CD4-positive, alpha-beta T cell (primary cell): ENCODE results near the gene ECHDC3. TPM values are rescaled to one million over a fixed set of nuclear protein-coding genes. Genes with fewer than 3 reads are reported as not detected.
"Not testable (repeated sequence)": the region's sequence is repeated elsewhere in the genome, so short reads cannot be mapped to it uniquely, and the experiment has no call there.

Experiments used
- ATAC-seq: fragments of 200-7000 bp; cut with Tn5 transposase; one replicate; pipeline ENCODE4 v1.10.0; 2022; ENCODE audit warnings: mild to moderate bottlenecking; ENCODE audit not compliant: poor library complexity
- CTCF ChIA-PET: fragments of 350-600 bp; sonication (Branson Sonifier 250); formaldehyde crosslinking; loops from one replicate; lab custom pipeline; 2021; ENCODE audit warnings: antibody characterized with exemption, inconsistent platforms; lab: Charles Lee
- POLR2A ChIA-PET: fragments of 350-600 bp; sonication (Branson Sonifier 250); formaldehyde crosslinking; loops from one replicate; lab custom pipeline; 2021; ENCODE audit warnings: antibody characterized with exemption, inconsistent platforms; lab: Charles Lee
- DNase-seq, 14 experiments: peaks; one replicate each; pipeline ENCODE4 v3.0.0-alpha.2; 2013 to 2020; ENCODE audit warnings: mixed read lengths in 2 of 14
- H3K27ac ChIP-seq, 2 donors: one replicate each; pipeline versions ENCODE4 v1.5.1 to v1.7.0; 2013; ENCODE audit warnings: low read length in 2 of 2, low read depth in 1 of 2, mild to moderate bottlenecking in 1 of 2
- H3K27me3 ChIP-seq, 2 experiments: 1 replicate in 1 of 2; 2 replicates in 1 of 2; pipeline versions ENCODE4 v1.6.1 to v1.7.0; 2013; ENCODE audit warnings: low read length in 2 of 2, control low read depth in 1 of 2, mild to moderate bottlenecking in 1 of 2, moderate library complexity in 1 of 2; ENCODE audit not compliant: insufficient read depth in 2 of 2, control insufficient read depth in 1 of 2
- H3K36me3 ChIP-seq: one replicate; pipeline ENCODE4 v1.6.1; 2013; ENCODE audit warnings: low read length, control low read depth; ENCODE audit not compliant: insufficient read depth
- H3K4me1 ChIP-seq: one replicate; pipeline ENCODE4 v1.6.1; 2013; ENCODE audit warnings: low read length, control low read depth; ENCODE audit not compliant: insufficient read depth
- H3K4me3 ChIP-seq: one replicate; pipeline ENCODE4 v1.5.1; 2013; ENCODE audit warnings: mild to moderate bottlenecking, low read length, moderate library complexity
- H3K9me3 ChIP-seq, 2 experiments: 1 replicate in 1 of 2; 2 replicates in 1 of 2; pipeline versions ENCODE4 v1.6.1 to v1.7.0; 2013; ENCODE audit warnings: low read length in 2 of 2, mild to moderate bottlenecking in 2 of 2, control low read depth in 1 of 2, moderate library complexity in 1 of 2; ENCODE audit not compliant: control insufficient read depth in 1 of 2, insufficient read depth in 1 of 2
- H3K27ac Mint-ChIP-seq: one replicate; pipeline ENCODE4 v1.8.0; 2020; ENCODE audit warnings: mixed read lengths
- H3K27me3 Mint-ChIP-seq: one replicate; pipeline ENCODE4 v1.8.0; 2021; ENCODE audit warnings: mixed read lengths
- H3K36me3 Mint-ChIP-seq: one replicate; pipeline ENCODE4 v1.8.0; 2021; ENCODE audit warnings: low read depth, mixed read lengths
- H3K4me1 Mint-ChIP-seq: one replicate; pipeline ENCODE4 v1.8.0; 2021; ENCODE audit warnings: low read depth, mixed read lengths
- H3K4me3 Mint-ChIP-seq: one replicate; pipeline ENCODE4 v1.8.0; 2020; ENCODE audit warnings: mild to moderate bottlenecking, mixed read lengths
- H3K9me3 Mint-ChIP-seq: one replicate; pipeline ENCODE4 v1.8.0; 2020; ENCODE audit warnings: mixed read lengths
- CTCF ChIP-seq: fragments of 200-600 bp; IDR thresholded peaks from one replicate; pipeline ENCODE4 v1.8.0; 2022; ENCODE audit warnings: antibody characterized with exemption, mild to moderate bottlenecking
- intact Hi-C, 2 experiments: fragments of 100-400 bp; cut with DNase I in 1 of 2; cut with micrococcal nuclease in 1 of 2; formaldehyde crosslinking; loops; one replicate each; pipeline versions ENCODE4 v1.15.1 to v1.9.0; 2023 to 2025; cut with DNase I, micrococcal nuclease
- total RNA-seq, 174 experiments: library from RNA in 2 of 174; stranded (reverse) in 2 of 174; gene quantifications; one replicate each; pipeline ENCODE4 v1.2.3 and lab custom pipeline; 2021 to 2026

The ECHDC3 gene
- total RNA-seq, 2 experiments from 2014 or later, result 1.5 to 1.6 TPM

- Mint-ChIP-seq H3K4me3 (no peak overlapping the region), H3K36me3 (no peaks in the 10 kb centered on the region), H3K27ac (no peak overlapping the region), H3K27me3 (no peaks in the 10 kb centered on the region), H3K4me1 (peaks cover 6% of the 10 kb centered on the region), H3K9me3 (no peaks in the 10 kb centered on the region)
- Histone ChIP-seq H3K27me3 (no peaks in the 10 kb centered on the region), H3K4me3 (no peak overlapping the region), H3K36me3 (no peaks in the 10 kb centered on the region), H3K4me1 (no peaks in the 10 kb centered on the region), H3K9me3 (peaks cover 6 to 14% of the 10 kb centered on the region in 2 experiments), H3K27ac (no peak overlapping the region)
- ChIA-PET POLR2A (interaction anchor here (1.6 kb wide), 1 partner anchor 43 kb away, joined by 7 read pairs; no protein-coding TSS in a partner anchor), CTCF (no interaction called here)
- DNase-seq (no peak), ATAC-seq (no peak)
- TF ChIP-seq CTCF, result no peak
- intact Hi-C loops, result loop anchor here (5.0 to 10.0 kb wide), 2 partner anchors 41 to 114 kb away; partner anchors contain the start of gene USP6NL (in 1 of the 2)
Measured at GRCh38 chr10:11728353-11728752, 13.8 kb upstream of the ECHDC3 start.

GRCh38 chr10:11729790-11730315 is 12.3 kb upstream of the ECHDC3 start:
- no peaks in the 10 kb centered on the region for H3K36me3 ChIP-seq
- no peak for TF ChIP-seq CTCF
- H3K36me3 Mint-ChIP-seq, result no peaks in the 10 kb centered on the region
- H3K27ac Mint-ChIP-seq, result no peak overlapping the region
- H3K27me3 ChIP-seq, result no peaks in the 10 kb centered on the region
- H3K27ac ChIP-seq, result no peak overlapping the region
- no peak overlapping the region for H3K4me3 ChIP-seq
- POLR2A ChIA-PET, result no interaction called here
- no peaks in the 10 kb centered on the region for H3K4me1 ChIP-seq
- intact Hi-C loops, result loop anchor here (5.0 to 10.0 kb wide), 2 partner anchors 43 to 115 kb away; partner anchors contain the start of gene USP6NL (in 1 of the 2)
- H3K4me1 Mint-ChIP-seq, result peaks cover 6% of the 10 kb centered on the region
- H3K4me3 Mint-ChIP-seq, result no peak overlapping the region
- CTCF ChIA-PET, result no interaction called here
- ATAC-seq, result no peak
- H3K9me3 ChIP-seq, result peaks cover 6 to 14% of the 10 kb centered on the region in 2 experiments
- DNase-seq, result no peak
- no peaks in the 10 kb centered on the region for H3K27me3 Mint-ChIP-seq
- H3K9me3 Mint-ChIP-seq, result no peaks in the 10 kb centered on the region

GRCh38 chr10:11730779-11731178 is 11.4 kb upstream of the ECHDC3 start:
- DNase-seq (no peak), ATAC-seq (no peak)
- Mint-ChIP-seq H3K27me3 (no peaks in the 10 kb centered on the region), H3K36me3 (no peaks in the 10 kb centered on the region), H3K27ac (no peak overlapping the region), H3K9me3 (no peaks in the 10 kb centered on the region), H3K4me3 (no peak overlapping the region), H3K4me1 (no peaks in the 10 kb centered on the region)
- CTCF ChIA-PET, result interaction anchor here (1.1 kb wide), 1 partner anchor 9 kb away, joined by 3 read pairs; no protein-coding TSS in a partner anchor
- TF ChIP-seq CTCF, result no peak
- Histone ChIP-seq H3K27me3 (no peaks in the 10 kb centered on the region), H3K4me3 (no peak overlapping the region), H3K27ac (no peak overlapping the region), H3K4me1 (no peaks in the 10 kb centered on the region), H3K9me3 (peaks cover 6 to 14% of the 10 kb centered on the region in 2 experiments), H3K36me3 (no peaks in the 10 kb centered on the region)
- intact Hi-C loops, result no loop called here
- POLR2A ChIA-PET, result no interaction called here

- ATAC-seq, H3K36me3 ChIP-seq, H3K36me3 Mint-ChIP-seq, H3K27ac Mint-ChIP-seq, H3K9me3 Mint-ChIP-seq, H3K4me1 ChIP-seq, H3K4me1 Mint-ChIP-seq, POLR2A ChIA-PET, H3K27ac ChIP-seq, H3K9me3 ChIP-seq, H3K4me3 ChIP-seq, CTCF ChIA-PET, DNase-seq, intact Hi-C loops: not testable (repeated sequence)
- peak overlapping the region; percentile 74 for H3K4me3 Mint-ChIP-seq
- H3K27me3 ChIP-seq, result peaks cover 0 to 11% of the 10 kb centered on the region in 2 experiments
- H3K27me3 Mint-ChIP-seq, result peaks cover 22% of the 10 kb centered on the region
Measured at GRCh38 chr10:11736767-11737166, 5.4 kb upstream of the ECHDC3 start.

GRCh38 chr10:11737258-11738032 is 4.7 kb upstream of the ECHDC3 start:
- H3K4me1 Mint-ChIP-seq, POLR2A ChIA-PET, H3K9me3 Mint-ChIP-seq, CTCF ChIA-PET, H3K36me3 Mint-ChIP-seq, H3K27ac ChIP-seq, intact Hi-C loops, H3K4me3 ChIP-seq, H3K9me3 ChIP-seq, H3K36me3 ChIP-seq, DNase-seq, ATAC-seq: not testable (repeated sequence)
- peaks cover 22% of the 10 kb centered on the region for H3K27me3 Mint-ChIP-seq
- peaks cover 10% of the 10 kb centered on the region for H3K4me1 ChIP-seq
- H3K27me3 ChIP-seq, result peaks cover 0 to 11% of the 10 kb centered on the region in 2 experiments
- peak overlapping the region; percentile 68 for H3K27ac Mint-ChIP-seq
- H3K4me3 Mint-ChIP-seq, result peak overlapping the region; percentile 74
